SIG-M5 (cell line): ENCODE results near the gene BBS2.

Experiments used
- DNase-seq: peaks from one replicate; lab custom pipeline; 2025; lab: John Stamatoyannopoulos, UW

The BBS2 gene

GRCh38 chr16:56519459-56520250 is at the start of gene BBS2:
Gene BBS2, minus strand, starts transcription at chr16:56520024. Its CDS starts 162 bp downstream, at chr16:56519862.
- peak; percentile 16 for DNase-seq

GRCh38 chr16:56564793-56565477 is 45.1 kb upstream of the BBS2 start, which contains the start of gene MT4:
Gene MT4, plus strand, starts transcription at chr16:56565073. Its CDS starts 56 bp downstream, at chr16:56565129.
- no peak for DNase-seq

GRCh38 chr16:56561126-56561525 is 41.3 kb upstream of the BBS2 start:
- DNase-seq: no peak

GRCh38 chr16:56560447-56560846 is 40.6 kb upstream of the BBS2 start:
- DNase-seq: no peak

GRCh38 chr16:56559109-56559508 is 39.3 kb upstream of the BBS2 start:
- DNase-seq: no peak

GRCh38 chr16:56558024-56558747 is 38.4 kb upstream of the BBS2 start:
- no peak for DNase-seq

GRCh38 chr16:56554441-56554840 is 34.6 kb upstream of the BBS2 start:
- DNase-seq: no peak

GRCh38 chr16:56551796-56552738 is 32.2 kb upstream of the BBS2 start:
- no peak for DNase-seq

- DNase-seq: no peak
These were observed 30.0 kb upstream of the BBS2 start for GRCh38 chr16:56549744-56550385.

GRCh38 chr16:56549161-56549560 is 29.3 kb upstream of the BBS2 start:
- DNase-seq: no peak

- DNase-seq: no peak
These were observed 28.2 kb upstream of the BBS2 start for GRCh38 chr16:56547949-56548567.

- no peak for DNase-seq
These were observed 27.5 kb upstream of the BBS2 start for GRCh38 chr16:56547120-56547948.

GRCh38 chr16:56542039-56542438 is 22.2 kb upstream of the BBS2 start:
- DNase-seq: no peak

GRCh38 chr16:56539656-56540055 is 19.8 kb upstream of the BBS2 start:
- DNase-seq: no peak

GRCh38 chr16:56538331-56538730 is 18.5 kb upstream of the BBS2 start:
- DNase-seq: no peak

- DNase-seq: no peak
These were observed 15.1 kb upstream of the BBS2 start for GRCh38 chr16:56534847-56535383.

GRCh38 chr16:56532714-56533113 is 12.9 kb upstream of the BBS2 start:
- DNase-seq: no peak

- no peak for DNase-seq
These were observed 11.0 kb upstream of the BBS2 start for GRCh38 chr16:56530872-56531271.

- no peak for DNase-seq
These were observed 5.4 kb upstream of the BBS2 start for GRCh38 chr16:56525236-56525635.

- DNase-seq: no peak
These were observed 390 bp upstream of the BBS2 start for GRCh38 chr16:56520251-56520577.
